ENCODE results near the gene SPATA17. TPM values are rescaled to one million over a fixed set of nuclear protein-coding genes. Genes with fewer than 3 reads are reported as not detected.

The SPATA17 gene
- total and polyA plus RNA-seq, 2 donors (not counting 3 experiments of a cell fraction or from before 2014, with no cell fraction given): not detected

- FAIRE-seq: no peak
- H4K20me1 ChIP-seq (replicated peaks; ENCODE audit: control insufficient read depth, extremely low read depth, insufficient read depth, low read length): no peaks in the 10 kb centered on the region
- no peak for DNase-seq (ENCODE audit: low read depth, low spot score)
- TF ChIP-seq EZH2 (IDR thresholded peaks at IDR 0.05; ENCODE audit: borderline replicate concordance, low read depth, low read length, severe bottlenecking) (no peak), MAX (IDR thresholded peaks at IDR 0.05; ENCODE audit: insufficient read depth, insufficient read length) (no peak), CTCF (IDR thresholded peaks at IDR 0.05; ENCODE audit: extremely low read depth in 1 of 2, insufficient read depth in 1 of 2, low read depth in 1 of 2, low read length in 2 of 2) (no peak), GATA2 (IDR thresholded peaks at IDR 0.05; ENCODE audit: insufficient read depth, insufficient read length, low read depth, low read length) (no peak), POLR2AphosphoS5 (IDR thresholded peaks at IDR 0.05; ENCODE audit: insufficient read depth, low read depth, low read length) (no peak), POLR2A (IDR thresholded peaks at IDR 0.05; ENCODE audit: low read depth, low read length) (no peak), JUN (IDR thresholded peaks at IDR 0.05; ENCODE audit: borderline replicate concordance, insufficient read depth, insufficient read length, low read depth) (no peak), MYC (IDR thresholded peaks at IDR 0.05; ENCODE audit: low read depth, low read length) (no peak), FOS (IDR thresholded peaks at IDR 0.05; ENCODE audit: borderline replicate concordance, insufficient read depth, low read length) (no peak)
- no peak overlapping the region for H3K4me3 ChIP-seq (replicated peaks in 1 of 3; ENCODE audit: insufficient read depth in 1 of 3, low read depth in 1 of 3, low read length in 3 of 3)
- no peaks in the 10 kb centered on the region for H3K4me1 ChIP-seq (ENCODE audit: control insufficient read depth, extremely low read depth, insufficient read depth, low read length)
- intact Hi-C loops (cut with micrococcal nuclease) (no loop called here), dilution Hi-C loops (cut with MboI; ENCODE audit: extremely low pct_ligation_motif_present, low sequenced_read_pairs) (no loop called here)
- H2AFZ ChIP-seq (ENCODE audit: low read depth, low read length): no peak overlapping the region
- ChIA-PET POLR2A (no interaction called here), CTCF (no interaction called here)
- H3K4me2 ChIP-seq (ENCODE audit: insufficient read depth, low read length): no peak overlapping the region
- no peaks in the 10 kb centered on the region for H3K36me3 ChIP-seq (ENCODE audit: control insufficient read depth in 2 of 2, extremely low read depth in 1 of 2, insufficient read depth in 2 of 2, low read length in 2 of 2)
- no TSS peak for BruUV-seq (replicated peaks)
- H3K27me3 ChIP-seq (ENCODE audit: control insufficient read depth in 2 of 2, insufficient read depth in 2 of 2, low read length in 2 of 2): no peaks in the 10 kb centered on the region
- no peaks in the 10 kb centered on the region for H3K9me1 ChIP-seq (replicated peaks; ENCODE audit: control insufficient read depth, extremely low read depth, insufficient read depth, low read length)
- no peaks in the 10 kb centered on the region for H3K79me2 ChIP-seq (ENCODE audit: control insufficient read depth, insufficient read depth, low read length)
- no peak overlapping the region for H3K27ac ChIP-seq (ENCODE audit: insufficient read depth, low read depth, low read length)
- H3K9me3 ChIP-seq (replicated peaks; ENCODE audit: control insufficient read depth, insufficient read depth, low read length): no peaks in the 10 kb centered on the region
- no peak overlapping the region for H3K9ac ChIP-seq (replicated peaks; ENCODE audit: extremely low read depth, insufficient read depth, low read length)
These were observed 50.7 kb downstream of the SPATA17 start for GRCh38 chr1:217681806-217682205.
